ENCODE measurements around the gene KCND1.

The KCND1 gene

GRCh38 chrX:48961585-48962091 is 10.0 kb downstream of the KCND1 start:
- no peak for DNase-seq (ENCODE audit: low read depth, low spot score)
- ChIA-PET CTCF (no interaction called here), POLR2A (no interaction called here)
- H3K4me3 ChIP-seq (ENCODE audit: low read depth, low read length): no peak overlapping the region
- TF ChIP-seq CTCF (IDR thresholded peaks at IDR 0.05; ENCODE audit: insufficient read depth, low read length, missing control alignments): no peak

GRCh38 chrX:48960291-48960690 is 11.4 kb downstream of the KCND1 start:
- no peak for TF ChIP-seq CTCF (IDR thresholded peaks at IDR 0.05; ENCODE audit: insufficient read depth, low read length, missing control alignments)
- CTCF ChIA-PET: no interaction called here
- DNase-seq (ENCODE audit: low read depth, low spot score): no peak
- no peak overlapping the region for H3K4me3 ChIP-seq (ENCODE audit: low read depth, low read length)
- POLR2A ChIA-PET: interaction anchor here (0.7 kb wide), 1 partner anchor 97 kb away, joined by 3 read pairs; no protein-coding TSS in a partner anchor

- ChIA-PET CTCF (interaction anchor here (1.3 to 2.9 kb wide), 5 partner anchors 12 to 86 kb away, joined by 3 to 9 read pairs (median 5); partner anchors contain the start of gene KCND1), POLR2A (interaction anchor here (0.7 to 2.1 kb wide), 6 partner anchors 10 to 85 kb away, joined by 3 to 11 read pairs (median 7); partner anchors contain the start of genes GRIPAP1 and TFE3)
- no peak for TF ChIP-seq CTCF (IDR thresholded peaks at IDR 0.05; ENCODE audit: insufficient read depth, low read length, missing control alignments)
- peak overlapping the region; percentile 58 for H3K4me3 ChIP-seq (ENCODE audit: low read depth, low read length)
- no peak for DNase-seq (ENCODE audit: low read depth, low spot score)
Observed at GRCh38 chrX:48958635-48959094, 13.0 kb downstream of the KCND1 start.

- ChIA-PET POLR2A (interaction anchor here (0.7 to 2.1 kb wide), 6 partner anchors 10 to 85 kb away, joined by 3 to 11 read pairs (median 7); partner anchors contain the start of genes GRIPAP1 and TFE3), CTCF (interaction anchor here (1.3 to 2.9 kb wide), 5 partner anchors 11 to 86 kb away, joined by 3 to 9 read pairs (median 5); partner anchors contain the start of gene KCND1)
- H3K4me3 ChIP-seq (ENCODE audit: low read depth, low read length): peak overlapping the region; percentile 72
- peak; percentile 89 for DNase-seq (ENCODE audit: low read depth, low spot score)
- no peak for TF ChIP-seq CTCF (IDR thresholded peaks at IDR 0.05; ENCODE audit: insufficient read depth, low read length, missing control alignments)
Observed at GRCh38 chrX:48957827-48958634, 13.6 kb downstream of the KCND1 start.

- DNase-seq (ENCODE audit: low read depth, low spot score): no peak
- peak within 1 kb of the TSS; percentile 72 for H3K4me3 ChIP-seq (ENCODE audit: low read depth, low read length)
- ChIA-PET POLR2A (interaction anchor here (1.3 to 2.1 kb wide), 4 partner anchors 11 to 86 kb away, joined by 6 to 11 read pairs (median 8); partner anchors contain the start of gene TFE3), CTCF (interaction anchor here (1.5 to 2.9 kb wide), 2 partner anchors 84 to 87 kb away, joined by 5 to 9 read pairs; no protein-coding TSS in a partner anchor)
- no peak for TF ChIP-seq CTCF (IDR thresholded peaks at IDR 0.05; ENCODE audit: insufficient read depth, low read length, missing control alignments)
Observed at GRCh38 chrX:48957477-48957826, 14.2 kb downstream of the KCND1 start, which contains the start of gene OTUD5. Gene OTUD5, minus strand, starts transcription at chrX:48957607. Its CDS starts 37 bp downstream, at chrX:48957570.

Data from AG04449 (cell line).